K562 (cell line): Measurements from ENCODE around the gene MACROD2. TPM values are rescaled to one million over a fixed set of nuclear protein-coding genes. Genes with fewer than 3 reads are reported as not detected.

ENCODE experiments used
- ATAC-seq: fragments of 200-7000 bp; cut with Tn5 transposase; 3 replicates; pipeline ENCODE4 v1.9.1; 2020; ENCODE audit warnings: moderate library complexity
- BruUV-seq: library from RNA; stranded (reverse); fragments of 400-500 nt; replicated peaks from 2 replicates; lab custom pipeline; 2021; lab: Mats Ljungman, UMichigan
- CTCF ChIA-PET: fragments of 300-600 bp; formaldehyde crosslinking; extraction: SDS; loops from one replicate; lab custom pipeline; 2021; ENCODE audit warnings: low intra/inter-chr PET ratio; lab: Yijun Ruan, JAX
- POLR2A ChIA-PET: fragments of 300-600, 350-650 bp; sonication (Branson Sonifier 250); formaldehyde crosslinking; extraction: SDS; loops from one replicate; lab custom pipeline; 2021; ENCODE audit warnings: antibody characterized with exemption, inconsistent platforms; lab: Yijun Ruan, JAX
- DNase-seq, 4 experiments: peaks; one replicate each; pipeline versions ENCODE4 v3.0.0 to v3.0.0-alpha.2; 2011 to 2018; ENCODE audit warnings: low spot score in 3 of 4, mixed read lengths in 3 of 4; ENCODE audit errors: extremely low read depth in 1 of 4
- FAIRE-seq: peaks from 2 replicates; lab custom pipeline; 2011; peaks lifted over from hg19 to GRCh38; lab: Jason Lieb, UNC
- H2AFZ ChIP-seq: 2 replicates; pipeline ENCODE4 v1.6.0; 2011; ENCODE audit warnings: low read depth, low read length, control low read depth, inconsistent platforms
- H3K27ac ChIP-seq: fragments of 200-600 bp; 3 replicates; pipeline ENCODE4 v1.8.0; 2011; ENCODE audit warnings: low read depth, mild to moderate bottlenecking, control low read depth, inconsistent platforms, low read length, moderate library complexity, mixed read lengths; ENCODE audit errors: extremely low read depth
- H3K27me3 ChIP-seq, 2 experiments: fragments of 300-600 bp in 1 of 2; 2 replicates in 1 of 2; 3 replicates in 1 of 2; pipeline versions ENCODE4 v1.6.0 to v1.8.0; 2011; ENCODE audit warnings: inconsistent platforms in 2 of 2, low read length in 2 of 2, mild to moderate bottlenecking in 1 of 2, mixed read lengths in 1 of 2, moderate library complexity in 1 of 2; ENCODE audit not compliant: control insufficient read depth in 2 of 2, insufficient read depth in 2 of 2
- H3K36me3 ChIP-seq: fragments of 300-600 bp; 3 replicates; pipeline ENCODE4 v1.8.0; 2011; ENCODE audit warnings: mild to moderate bottlenecking, low read length, inconsistent platforms; ENCODE audit not compliant: control insufficient read depth, insufficient read depth
- H3K4me1 ChIP-seq, 2 experiments: fragments of 200-600 bp in 1 of 2; replicated peaks in 1 of 2; 2 replicates in 1 of 2; 3 replicates in 1 of 2; pipeline versions ENCODE4 v1.5.1 to v1.8.0; 2011; ENCODE audit warnings: inconsistent platforms in 2 of 2, low read length in 2 of 2, mild to moderate bottlenecking in 1 of 2, mixed read lengths in 1 of 2, moderate library complexity in 1 of 2; ENCODE audit not compliant: control insufficient read depth in 2 of 2, insufficient read depth in 2 of 2
- H3K4me2 ChIP-seq: 2 replicates; pipeline ENCODE4 v1.6.1; 2011; ENCODE audit warnings: low read length, control low read depth, inconsistent platforms, mixed read lengths; ENCODE audit not compliant: insufficient read depth
- H3K4me3 ChIP-seq: fragments of 200-600 bp; sonication (generic), shearing (Covaris generic); 2 replicates; pipeline ENCODE4 v1.5.1; 2016; ENCODE audit warnings: control low read depth, inconsistent platforms
- H3K79me2 ChIP-seq: fragments of 200-600 bp; 3 replicates; pipeline ENCODE4 v1.8.0; 2011; ENCODE audit warnings: low read length, inconsistent platforms; ENCODE audit not compliant: control insufficient read depth, insufficient read depth
- H3K9ac ChIP-seq, 2 experiments: 2 replicates each; pipeline versions ENCODE4 v1.6.0 to v1.6.1; 2011; ENCODE audit warnings: low read depth in 2 of 2, low read length in 2 of 2, control low read depth in 1 of 2, inconsistent platforms in 1 of 2, mild to moderate bottlenecking in 1 of 2, mixed read lengths in 1 of 2; ENCODE audit not compliant: insufficient read depth in 1 of 2
- H3K9me1 ChIP-seq: one replicate; pipeline ENCODE4 v1.6.0; 2011; ENCODE audit warnings: inconsistent platforms, mild to moderate bottlenecking, low read length, moderate library complexity; ENCODE audit not compliant: control insufficient read depth, insufficient read depth
- H3K9me3 ChIP-seq: replicated peaks from 2 replicates; pipeline ENCODE4 v1.5.1; 2011; ENCODE audit warnings: low read depth, low read length, inconsistent platforms; ENCODE audit not compliant: control insufficient read depth, insufficient read depth
- H4K20me1 ChIP-seq: replicated peaks from 2 replicates; pipeline ENCODE4 v1.6.1; 2011; ENCODE audit warnings: low read length, inconsistent platforms, mixed read lengths; ENCODE audit not compliant: control insufficient read depth, insufficient read depth
- ESRRA ChIP-seq: fragments of 450-650 bp; IDR thresholded peaks from 2 replicates; pipeline ENCODE4 v1.6.1; 2014; ENCODE audit warnings: low read depth, mild to moderate bottlenecking, moderate library complexity, borderline replicate concordance
- ETS2 ChIP-seq: IDR thresholded peaks from 2 replicates; pipeline ENCODE4 v1.6.1; 2016; ENCODE audit warnings: borderline replicate concordance, missing genetic modification characterization, mild to moderate bottlenecking, moderate library complexity, missing compliant biosample characterization; ENCODE audit not compliant: poor library complexity, severe bottlenecking
- FOXK2 ChIP-seq, 2 experiments: fragments of 450-650 bp; IDR thresholded peaks in 1 of 2; conservative IDR thresholded peaks in 1 of 2; 2 replicates each; pipeline ENCODE4 v1.6.1; 2016; ENCODE audit warnings: low read depth in 2 of 2, mild to moderate bottlenecking in 1 of 2
- PTRF ChIP-seq: fragments of 450-650 bp; IDR thresholded peaks from 2 replicates; pipeline ENCODE4 v1.6.1; 2016; ENCODE audit warnings: mild to moderate bottlenecking, missing genetic modification characterization, missing compliant biosample characterization
- TAF15 ChIP-seq: fragments of 200-400 bp; formaldehyde crosslinking; IDR thresholded peaks from 2 replicates; pipeline ENCODE4 v1.6.1; 2017; ENCODE audit warnings: mild to moderate bottlenecking, low read depth, low read length, moderate library complexity
- TARDBP ChIP-seq: fragments of 450-650 bp; IDR thresholded peaks from 2 replicates; pipeline ENCODE4 v1.6.1; 2016
- ZNF165 ChIP-seq: fragments of 250-450 bp; sonication (Bioruptor Pico); IDR thresholded peaks from 2 replicates; pipeline ENCODE4 v1.4.0; 2020; ENCODE audit warnings: borderline replicate concordance
- ZNF24 ChIP-seq: fragments of 450-650 bp; IDR thresholded peaks from 2 replicates; pipeline ENCODE4 v1.6.1; 2016
- ZNF764 ChIP-seq: fragments of 250-450 bp; sonication (Bioruptor Pico); IDR thresholded peaks from 2 replicates; pipeline ENCODE4 v1.4.0; 2020; ENCODE audit warnings: low read depth, mild to moderate bottlenecking, moderate library complexity
- WGBS: fragments of 100-300 bp; shearing (Covaris generic); methylation state at CpG from one replicate; pipeline ENCODE4 v1.1.6; 2016; ENCODE audit warnings: low coverage, mixed read lengths; ENCODE audit not compliant: insufficient coverage; ENCODE audit errors: missing lambda C conversion rate; 5-methylcytosine and 5-hydroxymethylcytosine counted together
- in situ Hi-C: fragments of 300-500 bp; cut with MboI; formaldehyde crosslinking; loops from 4 replicates; pipeline ENCODE4 v1.15.0; 2018; ENCODE audit warnings: inconsistent platforms, mixed read lengths
- intact Hi-C: fragments of 100-400 bp; cut with micrococcal nuclease; formaldehyde crosslinking; loops from 2 replicates; pipeline ENCODE4 v1.14.2; 2022
- polyA plus RNA-seq, 8 experiments: library from polyadenylated mRNA; depleted of rRNA in 4 of 8; stranded (reverse) in 5 of 8; unstranded in 3 of 8; fragments of >200 nt; fragmentation: Nextera tagmentation in 2 of 8; fragmentation: Illumina TruSeq in 1 of 8; extraction: Ambion mirVana in 2 of 8; extraction: Trizol in 1 of 8; gene quantifications; 2 replicates each; pipeline versions ENCODE4 v1.2.1 to v1.2.3, GENCODE V29; 2011 to 2014; ENCODE audit warnings: inconsistent platforms in 1 of 8, missing spikeins in 1 of 8
- total RNA-seq, 7 experiments: library from RNA; depleted of rRNA in 6 of 7; stranded (reverse); fragments of >200 nt in 6 of 7; fragmentation: Illumina TruSeq in 2 of 7; extraction: Trizol in 2 of 7; gene quantifications; 2 replicates each; pipeline versions ENCODE4 v1.2.1 to v1.2.3, GENCODE V29; 2011 to 2021; ENCODE audit warnings: low replicate concordance in 1 of 7
- TF ChIP-seq, protein P1 (sequence below): fragments of 450-650 bp; IDR thresholded peaks from 2 replicates; pipeline ENCODE4 v1.6.1; 2016; ENCODE audit warnings: mild to moderate bottlenecking
- TF ChIP-seq, protein P2 (sequence below): sonication (generic); formaldehyde crosslinking; IDR thresholded peaks from 2 replicates; pipeline ENCODE4 v1.8.1; 2023; ENCODE audit warnings: mild to moderate bottlenecking, missing genetic modification reagents, moderate library complexity
- TF ChIP-seq, protein P3 (sequence below): fragments of 250-450 bp; sonication (Bioruptor Pico); IDR thresholded peaks from 2 replicates; pipeline ENCODE4 v1.8.0; 2022; ENCODE audit warnings: inconsistent platforms, mild to moderate bottlenecking, moderate library complexity, borderline replicate concordance

The MACROD2 gene
- total and polyA plus RNA-seq, 9 of the 15 experiments (the other 6 are each of a cell fraction or from before 2014, with no cell fraction given): not detected

DNA sequence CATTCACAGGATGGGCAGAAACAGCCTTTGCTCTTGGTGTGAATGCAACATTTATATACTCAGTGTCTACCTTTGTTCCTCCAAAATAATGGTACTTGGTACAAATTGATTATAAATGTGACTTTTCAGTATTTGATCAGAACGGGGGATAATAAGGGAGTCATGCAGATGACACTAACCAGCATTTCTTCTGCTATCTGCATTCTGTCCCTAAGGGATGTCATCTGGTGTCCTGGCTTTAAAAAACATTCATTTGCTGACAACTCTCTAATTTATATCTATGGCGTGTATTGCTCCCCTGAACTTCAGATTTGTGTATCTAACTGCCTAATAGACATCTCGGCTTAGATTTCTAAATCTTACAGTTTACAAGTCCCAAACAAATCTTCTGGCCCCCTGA, 418.5 kb downstream of the MACROD2 start (continued):
- TF ChIP-seq ETS2 (tag): no peak
- TF ChIP-seq, all 486 proteins: peak for 0

DNA sequence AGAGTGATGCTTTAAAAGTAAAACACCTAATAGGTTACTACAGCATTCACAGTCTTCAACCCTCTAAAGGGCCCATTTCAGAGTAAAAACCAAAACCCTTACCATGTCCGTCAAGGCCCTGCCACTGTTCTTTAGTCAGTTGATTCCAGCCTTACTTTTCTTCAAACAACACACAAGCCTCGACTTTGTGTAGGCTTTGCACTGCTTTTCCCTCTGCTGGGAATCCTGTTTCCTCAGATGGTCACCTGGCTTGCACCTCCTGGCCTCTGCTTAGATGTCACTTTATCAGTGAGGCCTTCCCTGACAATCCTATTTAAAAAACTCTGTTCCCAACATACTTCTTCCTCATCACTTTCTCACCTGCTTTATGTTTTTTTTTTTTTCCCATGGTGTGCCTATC, 419.2 kb downstream of the MACROD2 start:
- H3K36me3 ChIP-seq: no peaks in the 10 kb centered on the region
- ChIA-PET POLR2A (no interaction called here), CTCF (no interaction called here)
- FAIRE-seq: no peak
- H3K9ac ChIP-seq: no peak overlapping the region
- H3K9me3 ChIP-seq: no peaks in the 10 kb centered on the region
- no peak overlapping the region for H2AFZ ChIP-seq
- no peaks in the 10 kb centered on the region for H3K79me2 ChIP-seq
- no peak overlapping the region for H3K4me2 ChIP-seq
- DNase-seq: no peak
- in situ Hi-C loops: no loop called here
- no peaks in the 10 kb centered on the region for H3K4me1 ChIP-seq
- no peak overlapping the region for H3K4me3 ChIP-seq
- no peak overlapping the region for H3K27ac ChIP-seq
- no peaks in the 10 kb centered on the region for H4K20me1 ChIP-seq
- TF ChIP-seq, protein P1, sequence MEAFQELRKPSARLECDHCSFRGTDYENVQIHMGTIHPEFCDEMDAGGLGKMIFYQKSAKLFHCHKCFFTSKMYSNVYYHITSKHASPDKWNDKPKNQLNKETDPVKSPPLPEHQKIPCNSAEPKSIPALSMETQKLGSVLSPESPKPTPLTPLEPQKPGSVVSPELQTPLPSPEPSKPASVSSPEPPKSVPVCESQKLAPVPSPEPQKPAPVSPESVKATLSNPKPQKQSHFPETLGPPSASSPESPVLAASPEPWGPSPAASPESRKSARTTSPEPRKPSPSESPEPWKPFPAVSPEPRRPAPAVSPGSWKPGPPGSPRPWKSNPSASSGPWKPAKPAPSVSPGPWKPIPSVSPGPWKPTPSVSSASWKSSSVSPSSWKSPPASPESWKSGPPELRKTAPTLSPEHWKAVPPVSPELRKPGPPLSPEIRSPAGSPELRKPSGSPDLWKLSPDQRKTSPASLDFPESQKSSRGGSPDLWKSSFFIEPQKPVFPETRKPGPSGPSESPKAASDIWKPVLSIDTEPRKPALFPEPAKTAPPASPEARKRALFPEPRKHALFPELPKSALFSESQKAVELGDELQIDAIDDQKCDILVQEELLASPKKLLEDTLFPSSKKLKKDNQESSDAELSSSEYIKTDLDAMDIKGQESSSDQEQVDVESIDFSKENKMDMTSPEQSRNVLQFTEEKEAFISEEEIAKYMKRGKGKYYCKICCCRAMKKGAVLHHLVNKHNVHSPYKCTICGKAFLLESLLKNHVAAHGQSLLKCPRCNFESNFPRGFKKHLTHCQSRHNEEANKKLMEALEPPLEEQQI: no peak
- TF ChIP-seq TAF15 (no peak), PTRF (no peak), ESRRA (no peak), TARDBP (no peak), ZNF165 (CRISPR knock-in tag) (no peak), FOXK2 (conservative IDR thresholded peaks at IDR 0.05 in 1 of 2, IDR thresholded peaks at IDR 0.05 in 1 of 2; ENCODE audit: low read depth in 2 of 2) (no peak), ZNF24 (no peak), ZNF764 (CRISPR knock-in tag) (no peak)
- TF ChIP-seq, protein P2, sequence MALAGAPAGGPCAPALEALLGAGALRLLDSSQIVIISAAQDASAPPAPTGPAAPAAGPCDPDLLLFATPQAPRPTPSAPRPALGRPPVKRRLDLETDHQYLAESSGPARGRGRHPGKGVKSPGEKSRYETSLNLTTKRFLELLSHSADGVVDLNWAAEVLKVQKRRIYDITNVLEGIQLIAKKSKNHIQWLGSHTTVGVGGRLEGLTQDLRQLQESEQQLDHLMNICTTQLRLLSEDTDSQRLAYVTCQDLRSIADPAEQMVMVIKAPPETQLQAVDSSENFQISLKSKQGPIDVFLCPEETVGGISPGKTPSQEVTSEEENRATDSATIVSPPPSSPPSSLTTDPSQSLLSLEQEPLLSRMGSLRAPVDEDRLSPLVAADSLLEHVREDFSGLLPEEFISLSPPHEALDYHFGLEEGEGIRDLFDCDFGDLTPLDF (CRISPR knock-in tag): no peak
- TF ChIP-seq, protein P3, sequence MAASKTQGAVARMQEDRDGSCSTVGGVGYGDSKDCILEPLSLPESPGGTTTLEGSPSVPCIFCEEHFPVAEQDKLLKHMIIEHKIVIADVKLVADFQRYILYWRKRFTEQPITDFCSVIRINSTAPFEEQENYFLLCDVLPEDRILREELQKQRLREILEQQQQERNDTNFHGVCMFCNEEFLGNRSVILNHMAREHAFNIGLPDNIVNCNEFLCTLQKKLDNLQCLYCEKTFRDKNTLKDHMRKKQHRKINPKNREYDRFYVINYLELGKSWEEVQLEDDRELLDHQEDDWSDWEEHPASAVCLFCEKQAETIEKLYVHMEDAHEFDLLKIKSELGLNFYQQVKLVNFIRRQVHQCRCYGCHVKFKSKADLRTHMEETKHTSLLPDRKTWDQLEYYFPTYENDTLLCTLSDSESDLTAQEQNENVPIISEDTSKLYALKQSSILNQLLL (CRISPR knock-in tag): no peak
- no peaks in the 10 kb centered on the region for H3K9me1 ChIP-seq
- ATAC-seq: no peak
- no peaks in the 10 kb centered on the region for H3K27me3 ChIP-seq
- intact Hi-C loops: no loop called here
- BruUV-seq: no TSS peak
- 0% methylated on average over 2 of the region's 2 CpGs for WGBS
